Germinal center (tissue), 1 donor: Measurements from ENCODE around the gene MACROD1.
"Not testable (repeated sequence)": the region's sequence is repeated elsewhere in the genome, so short reads cannot be mapped to it uniquely, and the experiment has no call there.

Experiments used
- DNase-seq: peaks from one replicate; pipeline ENCODE4 v3.0.0; 2012; ENCODE audit warnings: mixed read lengths, low spot score

Gene MACROD1

GRCh38 chr11:63997104-63997700, 168.7 kb downstream of the MACROD1 start:
- no peak for DNase-seq

- no peak for DNase-seq
Observed at GRCh38 chr11:63996512-63996911, 169.4 kb downstream of the MACROD1 start.

GRCh38 chr11:63993993-63994392, 171.9 kb downstream of the MACROD1 start:
- no peak for DNase-seq

GRCh38 chr11:63993100-63993499, 172.8 kb downstream of the MACROD1 start:
- DNase-seq: no peak

GRCh38 chr11:63991558-63991957, 174.4 kb downstream of the MACROD1 start:
- DNase-seq: no peak

- no peak for DNase-seq
Observed at GRCh38 chr11:63986932-63987513, 178.9 kb downstream of the MACROD1 start.

GRCh38 chr11:63986156-63986931, 179.6 kb downstream of the MACROD1 start, which contains the start of gene OTUB1:
OTUB1 (plus strand) TSS chr11:63986438; CDS start chr11:63986457, 19 bp downstream.
- DNase-seq: peak; percentile 90

- DNase-seq: peak; percentile 65
Observed at GRCh38 chr11:63985812-63986155, 180.1 kb downstream of the MACROD1 start.

- no peak for DNase-seq
Observed at GRCh38 chr11:63979426-63979825, 186.5 kb downstream of the MACROD1 start.

GRCh38 chr11:63978551-63979239, 187.2 kb downstream of the MACROD1 start:
- DNase-seq: no peak

- DNase-seq: peak; percentile 99
Observed at GRCh38 chr11:63974259-63975143, 191.4 kb downstream of the MACROD1 start, which contains the start of gene COX8A. COX8A (plus strand) TSS chr11:63974620; CDS start chr11:63974681, 61 bp downstream.

GRCh38 chr11:63973912-63974258, 192.0 kb downstream of the MACROD1 start:
- DNase-seq: not testable (repeated sequence)

GRCh38 chr11:63970902-63971301, 195.0 kb downstream of the MACROD1 start:
- no peak for DNase-seq

GRCh38 chr11:63969461-63969860, 196.5 kb downstream of the MACROD1 start:
- DNase-seq: no peak

- DNase-seq: no peak
Observed at GRCh38 chr11:63966444-63966843, 199.5 kb downstream of the MACROD1 start.

- not testable (repeated sequence) for DNase-seq
Observed at GRCh38 chr11:63963895-63964294, 202.0 kb downstream of the MACROD1 start.

GRCh38 chr11:63961608-63962412, 204.1 kb downstream of the MACROD1 start:
- DNase-seq: no peak

GRCh38 chr11:63958008-63958407, 207.9 kb downstream of the MACROD1 start:
- DNase-seq: no peak

GRCh38 chr11:63952570-63952969, 213.3 kb downstream of the MACROD1 start:
- no peak for DNase-seq

- no peak for DNase-seq
Observed at GRCh38 chr11:63951779-63952536, 214.0 kb downstream of the MACROD1 start.
